ENCODE data around the gene MAP3K15. TPM values are rescaled to one million over a fixed set of nuclear protein-coding genes. Genes with fewer than 3 reads are reported as not detected.

MAP3K15 gene
- total RNA-seq, 1 donor from 2014 or later = 2.1 TPM

GRCh38 chrX:19517965-19518364, 2.7 kb upstream of the MAP3K15 start:
- H3K4me1 ChIP-seq (ENCODE audit: insufficient read depth, low read length) = no peaks in the 10 kb centered on the region
- no peaks in the 10 kb centered on the region for H3K36me3 ChIP-seq (ENCODE audit: insufficient read depth, low read length)

GRCh38 chrX:19515615-19516105, 352 bp upstream of the MAP3K15 start:
- H3K27me3 ChIP-seq (ENCODE audit: insufficient read depth, low read length) = no peaks in the 10 kb centered on the region
- no peak overlapping the region for H2AFZ ChIP-seq (ENCODE audit: low read depth, low read length)
- H3K4me2 ChIP-seq (ENCODE audit: low read length) = peak overlapping the region; percentile 26
- H3K27ac ChIP-seq (ENCODE audit: low read depth, low read length) = no peak overlapping the region
- H3K36me3 ChIP-seq (ENCODE audit: insufficient read depth, low read length) = no peaks in the 10 kb centered on the region
- no peak overlapping the region for H3K4me3 ChIP-seq (ENCODE audit: insufficient read depth, low read depth, low read length)
- H3K9me3 Mint-ChIP-seq (ENCODE audit: unreplicated experiment) = no peaks in the 10 kb centered on the region
- peaks cover 8% of the 10 kb centered on the region for H3K27me3 Mint-ChIP-seq (ENCODE audit: low read depth, unreplicated experiment)
- no peaks in the 10 kb centered on the region for H4K20me1 ChIP-seq (ENCODE audit: insufficient read depth, low read length)
- H3K4me1 Mint-ChIP-seq (ENCODE audit: low read depth, unreplicated experiment) = no peaks in the 10 kb centered on the region
- DNase-seq (ENCODE audit: low read depth) (no peak), FAIRE-seq (no peak)
- H3K79me2 ChIP-seq (ENCODE audit: insufficient read depth, low read length) = no peaks in the 10 kb centered on the region
- no peak for TF ChIP-seq EZH2 (IDR thresholded peaks at IDR 0.05; ENCODE audit: insufficient read depth, low read length)
- TF ChIP-seq, protein P1, sequence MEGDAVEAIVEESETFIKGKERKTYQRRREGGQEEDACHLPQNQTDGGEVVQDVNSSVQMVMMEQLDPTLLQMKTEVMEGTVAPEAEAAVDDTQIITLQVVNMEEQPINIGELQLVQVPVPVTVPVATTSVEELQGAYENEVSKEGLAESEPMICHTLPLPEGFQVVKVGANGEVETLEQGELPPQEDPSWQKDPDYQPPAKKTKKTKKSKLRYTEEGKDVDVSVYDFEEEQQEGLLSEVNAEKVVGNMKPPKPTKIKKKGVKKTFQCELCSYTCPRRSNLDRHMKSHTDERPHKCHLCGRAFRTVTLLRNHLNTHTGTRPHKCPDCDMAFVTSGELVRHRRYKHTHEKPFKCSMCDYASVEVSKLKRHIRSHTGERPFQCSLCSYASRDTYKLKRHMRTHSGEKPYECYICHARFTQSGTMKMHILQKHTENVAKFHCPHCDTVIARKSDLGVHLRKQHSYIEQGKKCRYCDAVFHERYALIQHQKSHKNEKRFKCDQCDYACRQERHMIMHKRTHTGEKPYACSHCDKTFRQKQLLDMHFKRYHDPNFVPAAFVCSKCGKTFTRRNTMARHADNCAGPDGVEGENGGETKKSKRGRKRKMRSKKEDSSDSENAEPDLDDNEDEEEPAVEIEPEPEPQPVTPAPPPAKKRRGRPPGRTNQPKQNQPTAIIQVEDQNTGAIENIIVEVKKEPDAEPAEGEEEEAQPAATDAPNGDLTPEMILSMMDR (IDR thresholded peaks at IDR 0.05; ENCODE audit: insufficient read depth, low read depth, low read length) = no peak
- H3K4me1 ChIP-seq (ENCODE audit: insufficient read depth, low read length) = no peaks in the 10 kb centered on the region
- H3K9me3 ChIP-seq (ENCODE audit: insufficient read depth, low read depth, low read length) = no peaks in the 10 kb centered on the region
- no peaks in the 10 kb centered on the region for H3K36me3 Mint-ChIP-seq (ENCODE audit: low read depth, unreplicated experiment)
- H3K27ac Mint-ChIP-seq (ENCODE audit: unreplicated experiment) = no peak overlapping the region
- H3K4me3 Mint-ChIP-seq (ENCODE audit: unreplicated experiment) = no peak overlapping the region
- H3K9ac ChIP-seq (ENCODE audit: low read length) = no peak overlapping the region

More at GRCh38 chrX:19517965-19518364, 2.7 kb upstream of the MAP3K15 start:
- FAIRE-seq = no peak
- no peak overlapping the region for H3K9ac ChIP-seq (ENCODE audit: low read length)
- no peaks in the 10 kb centered on the region for H3K27me3 ChIP-seq (ENCODE audit: insufficient read depth, low read length)
- Mint-ChIP-seq H3K9me3 (ENCODE audit: unreplicated experiment) (no peaks in the 10 kb centered on the region), H3K27ac (ENCODE audit: unreplicated experiment) (no peak overlapping the region), H3K27me3 (ENCODE audit: low read depth, unreplicated experiment) (peaks cover 8% of the 10 kb centered on the region), H3K4me3 (ENCODE audit: unreplicated experiment) (no peak overlapping the region), H3K4me1 (ENCODE audit: low read depth, unreplicated experiment) (no peaks in the 10 kb centered on the region), H3K36me3 (ENCODE audit: low read depth, unreplicated experiment) (no peaks in the 10 kb centered on the region)
- H3K4me3 ChIP-seq (ENCODE audit: insufficient read depth, low read depth, low read length) = no peak overlapping the region
- H3K4me2 ChIP-seq (ENCODE audit: low read length) = no peak overlapping the region
- H2AFZ ChIP-seq (ENCODE audit: low read depth, low read length) = no peak overlapping the region
- DNase-seq (ENCODE audit: low read depth) = no peak
- TF ChIP-seq EZH2 (IDR thresholded peaks at IDR 0.05; ENCODE audit: insufficient read depth, low read length) = no peak
- TF ChIP-seq, protein P1 (IDR thresholded peaks at IDR 0.05; ENCODE audit: insufficient read depth, low read depth, low read length) = no peak
- H3K27ac ChIP-seq (ENCODE audit: low read depth, low read length) = no peak overlapping the region
- no peaks in the 10 kb centered on the region for H4K20me1 ChIP-seq (ENCODE audit: insufficient read depth, low read length)
- no peaks in the 10 kb centered on the region for H3K9me3 ChIP-seq (ENCODE audit: insufficient read depth, low read depth, low read length)
- no peaks in the 10 kb centered on the region for H3K79me2 ChIP-seq (ENCODE audit: insufficient read depth, low read length)

DNA sequence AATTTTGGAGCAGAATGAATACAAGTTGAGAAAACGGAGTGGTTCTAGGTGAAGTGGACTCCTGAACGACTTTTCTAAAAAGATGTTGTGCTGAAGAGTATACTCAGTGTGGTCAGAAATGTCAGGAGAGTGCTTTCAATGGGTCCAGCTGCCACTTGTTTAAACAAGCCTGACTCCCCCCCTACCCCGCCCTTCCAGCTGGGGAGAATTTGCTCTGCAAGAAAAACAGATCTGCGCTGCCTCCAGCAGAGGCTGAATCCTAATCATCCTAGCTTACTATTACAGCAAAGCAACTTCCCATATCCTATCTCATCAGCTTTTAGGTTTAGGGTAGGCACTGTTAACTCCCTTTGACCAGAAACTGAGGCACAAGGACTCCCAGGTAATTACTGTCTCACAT, 1.9 kb downstream of the MAP3K15 start:
- FAIRE-seq = peak; percentile 75
- no peaks in the 10 kb centered on the region for H3K9me3 Mint-ChIP-seq (ENCODE audit: unreplicated experiment)

More for the DNA sequence above, 1.9 kb downstream of the MAP3K15 start:
- Mint-ChIP-seq H3K27me3 (ENCODE audit: low read depth, unreplicated experiment) (peaks cover 7% of the 10 kb centered on the region), H3K27ac (ENCODE audit: unreplicated experiment) (no peak overlapping the region), H3K4me1 (ENCODE audit: low read depth, unreplicated experiment) (no peaks in the 10 kb centered on the region), H3K36me3 (ENCODE audit: low read depth, unreplicated experiment) (no peaks in the 10 kb centered on the region), H3K4me3 (ENCODE audit: unreplicated experiment) (no peak overlapping the region)
- TF ChIP-seq, protein P1 (IDR thresholded peaks at IDR 0.05; ENCODE audit: insufficient read depth, low read depth, low read length) = no peak
- no peak for TF ChIP-seq EZH2 (IDR thresholded peaks at IDR 0.05; ENCODE audit: insufficient read depth, low read length)
- H2AFZ ChIP-seq (ENCODE audit: low read depth, low read length) = no peak overlapping the region
- H3K79me2 ChIP-seq (ENCODE audit: insufficient read depth, low read length) = no peaks in the 10 kb centered on the region
- no peaks in the 10 kb centered on the region for H3K4me1 ChIP-seq (ENCODE audit: insufficient read depth, low read length)
- no peak overlapping the region for H3K9ac ChIP-seq (ENCODE audit: low read length)
- H3K27me3 ChIP-seq (ENCODE audit: insufficient read depth, low read length) = no peaks in the 10 kb centered on the region
- H3K4me2 ChIP-seq (ENCODE audit: low read length) = no peak overlapping the region
- H3K4me3 ChIP-seq (ENCODE audit: insufficient read depth, low read depth, low read length) = no peak overlapping the region
- no peak for DNase-seq (ENCODE audit: low read depth)
- no peaks in the 10 kb centered on the region for H3K36me3 ChIP-seq (ENCODE audit: insufficient read depth, low read length)
- H4K20me1 ChIP-seq (ENCODE audit: insufficient read depth, low read length) = no peaks in the 10 kb centered on the region
- H3K9me3 ChIP-seq (ENCODE audit: insufficient read depth, low read depth, low read length) = no peaks in the 10 kb centered on the region
- no peak overlapping the region for H3K27ac ChIP-seq (ENCODE audit: low read depth, low read length)
